GM18867 (cell line): Measurements from ENCODE around the gene ADAMTS14.
"Not testable (repeated sequence)": the region's sequence is repeated elsewhere in the genome, so short reads cannot be mapped to it uniquely, and the experiment has no call there.

Experiments used
- ATAC-seq: cut with Tn5 transposase; IDR thresholded peaks from one replicate; pipeline ENCODE4 v1.9.1; 2021; ENCODE audit warnings: mild to moderate bottlenecking, moderate library complexity; ENCODE audit not compliant: unreplicated experiment

Gene ADAMTS14, protein sequence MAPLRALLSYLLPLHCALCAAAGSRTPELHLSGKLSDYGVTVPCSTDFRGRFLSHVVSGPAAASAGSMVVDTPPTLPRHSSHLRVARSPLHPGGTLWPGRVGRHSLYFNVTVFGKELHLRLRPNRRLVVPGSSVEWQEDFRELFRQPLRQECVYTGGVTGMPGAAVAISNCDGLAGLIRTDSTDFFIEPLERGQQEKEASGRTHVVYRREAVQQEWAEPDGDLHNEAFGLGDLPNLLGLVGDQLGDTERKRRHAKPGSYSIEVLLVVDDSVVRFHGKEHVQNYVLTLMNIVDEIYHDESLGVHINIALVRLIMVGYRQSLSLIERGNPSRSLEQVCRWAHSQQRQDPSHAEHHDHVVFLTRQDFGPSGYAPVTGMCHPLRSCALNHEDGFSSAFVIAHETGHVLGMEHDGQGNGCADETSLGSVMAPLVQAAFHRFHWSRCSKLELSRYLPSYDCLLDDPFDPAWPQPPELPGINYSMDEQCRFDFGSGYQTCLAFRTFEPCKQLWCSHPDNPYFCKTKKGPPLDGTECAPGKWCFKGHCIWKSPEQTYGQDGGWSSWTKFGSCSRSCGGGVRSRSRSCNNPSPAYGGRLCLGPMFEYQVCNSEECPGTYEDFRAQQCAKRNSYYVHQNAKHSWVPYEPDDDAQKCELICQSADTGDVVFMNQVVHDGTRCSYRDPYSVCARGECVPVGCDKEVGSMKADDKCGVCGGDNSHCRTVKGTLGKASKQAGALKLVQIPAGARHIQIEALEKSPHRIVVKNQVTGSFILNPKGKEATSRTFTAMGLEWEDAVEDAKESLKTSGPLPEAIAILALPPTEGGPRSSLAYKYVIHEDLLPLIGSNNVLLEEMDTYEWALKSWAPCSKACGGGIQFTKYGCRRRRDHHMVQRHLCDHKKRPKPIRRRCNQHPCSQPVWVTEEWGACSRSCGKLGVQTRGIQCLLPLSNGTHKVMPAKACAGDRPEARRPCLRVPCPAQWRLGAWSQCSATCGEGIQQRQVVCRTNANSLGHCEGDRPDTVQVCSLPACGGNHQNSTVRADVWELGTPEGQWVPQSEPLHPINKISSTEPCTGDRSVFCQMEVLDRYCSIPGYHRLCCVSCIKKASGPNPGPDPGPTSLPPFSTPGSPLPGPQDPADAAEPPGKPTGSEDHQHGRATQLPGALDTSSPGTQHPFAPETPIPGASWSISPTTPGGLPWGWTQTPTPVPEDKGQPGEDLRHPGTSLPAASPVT

DNA sequence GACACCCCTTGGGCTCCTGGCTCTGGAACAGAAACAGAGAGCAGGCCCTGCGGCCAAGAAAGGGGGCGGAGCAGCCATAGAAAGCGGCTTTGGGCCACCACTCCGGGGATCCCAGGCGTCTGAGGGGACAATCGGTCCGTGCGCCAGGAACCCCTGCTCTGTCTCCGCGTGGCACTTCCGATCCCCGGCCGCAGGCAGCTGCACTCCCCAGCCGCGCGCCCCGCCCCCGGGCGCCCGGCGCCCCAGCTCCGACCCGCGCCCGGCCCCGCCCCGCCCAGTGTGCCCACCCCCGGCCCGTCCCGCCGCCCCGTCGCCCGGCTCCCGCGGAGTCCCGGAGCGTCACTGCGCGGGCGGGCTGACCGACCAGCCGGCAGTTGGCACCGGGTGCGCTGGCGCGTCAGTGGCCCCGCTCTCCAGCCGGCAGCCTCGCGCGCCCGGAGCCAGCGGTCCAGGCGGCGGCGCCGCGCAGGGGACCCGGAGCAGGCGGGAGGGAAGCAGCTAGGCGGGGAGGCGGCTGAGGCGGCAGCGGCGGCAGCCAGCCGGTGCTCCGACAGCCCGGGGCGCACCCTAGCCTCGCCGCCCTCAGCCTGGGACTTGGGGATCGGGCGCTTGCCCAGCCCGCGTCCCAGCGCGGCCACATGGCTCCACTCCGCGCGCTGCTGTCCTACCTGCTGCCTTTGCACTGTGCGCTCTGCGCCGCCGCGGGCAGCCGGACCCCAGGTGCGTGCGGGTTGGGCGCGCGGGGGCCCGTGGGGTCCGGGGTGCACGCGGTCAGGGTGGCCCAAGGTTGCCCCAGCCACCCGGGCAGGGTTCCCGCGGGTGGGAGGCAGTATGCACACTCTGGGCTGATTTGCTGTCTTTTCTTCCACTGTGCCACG, at the start of gene ADAMTS14:
TSS of gene ADAMTS14 (plus strand) at position 342 of the 878 bp plus-strand sequence. CDS start at position 639, 297 bp downstream.
- no peak for ATAC-seq

DNA sequence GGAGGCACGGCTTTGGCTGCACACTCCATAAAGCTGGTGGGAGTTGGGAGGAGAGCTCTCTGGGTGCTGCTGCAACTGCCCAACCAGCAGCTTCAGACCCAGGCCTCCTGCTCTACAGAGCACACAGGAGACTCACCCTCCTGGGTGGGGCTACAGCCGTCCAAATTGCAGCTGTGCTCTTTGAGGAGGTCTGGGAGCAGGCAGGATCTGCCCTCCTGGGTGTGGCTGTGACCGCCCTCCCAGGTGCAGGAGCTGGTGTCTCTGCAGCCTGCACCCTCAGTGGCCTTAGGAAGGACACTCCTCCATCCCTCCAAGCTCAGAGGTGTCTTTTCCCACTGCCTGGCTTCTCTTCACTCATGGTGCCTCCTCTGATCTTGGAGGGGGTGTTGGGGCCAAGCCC, 49.8 kb upstream of the ADAMTS14 start:
- ATAC-seq = no peak

DNA sequence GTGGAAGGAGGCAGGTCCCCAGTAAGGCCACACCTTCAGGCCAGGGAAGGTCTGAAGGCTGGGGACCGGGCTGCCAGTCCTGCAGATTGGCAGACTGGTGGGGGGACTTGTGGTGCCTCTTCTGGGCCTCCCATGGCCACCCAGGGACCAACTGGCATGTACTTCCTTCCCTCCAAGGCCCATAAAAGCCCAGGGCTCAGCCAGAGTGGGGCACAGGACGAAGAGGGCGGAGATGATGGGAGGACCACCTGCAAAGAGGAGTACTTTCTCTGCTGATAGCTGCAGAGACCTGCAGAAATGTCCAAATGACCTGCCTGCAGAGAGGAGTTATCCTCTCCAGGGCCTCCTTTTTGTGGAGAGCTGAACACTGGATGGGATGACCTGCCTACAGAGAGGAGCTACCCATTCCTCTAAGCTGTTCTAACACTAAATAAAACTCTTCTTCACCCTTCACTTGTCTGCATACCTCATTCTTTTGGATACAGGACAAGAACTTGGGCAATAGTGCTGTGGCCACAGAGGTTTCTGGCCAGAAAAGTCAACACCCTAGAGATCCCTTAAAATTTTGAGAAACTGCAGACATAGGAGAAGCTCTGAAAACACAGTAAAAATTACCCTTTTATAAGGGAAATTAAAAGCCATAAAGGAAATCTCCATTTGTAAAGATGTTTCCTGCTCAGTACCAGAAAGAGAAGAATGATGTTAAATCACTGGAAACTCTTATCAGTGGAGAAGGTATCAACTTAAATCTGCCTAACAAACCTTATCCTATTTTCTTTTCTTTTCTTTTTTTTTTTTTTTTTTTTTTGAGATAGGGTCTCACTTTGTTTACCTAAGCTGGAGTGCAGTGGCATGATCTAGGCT, 49.1 kb upstream of the ADAMTS14 start:
- ATAC-seq = no peak

DNA sequence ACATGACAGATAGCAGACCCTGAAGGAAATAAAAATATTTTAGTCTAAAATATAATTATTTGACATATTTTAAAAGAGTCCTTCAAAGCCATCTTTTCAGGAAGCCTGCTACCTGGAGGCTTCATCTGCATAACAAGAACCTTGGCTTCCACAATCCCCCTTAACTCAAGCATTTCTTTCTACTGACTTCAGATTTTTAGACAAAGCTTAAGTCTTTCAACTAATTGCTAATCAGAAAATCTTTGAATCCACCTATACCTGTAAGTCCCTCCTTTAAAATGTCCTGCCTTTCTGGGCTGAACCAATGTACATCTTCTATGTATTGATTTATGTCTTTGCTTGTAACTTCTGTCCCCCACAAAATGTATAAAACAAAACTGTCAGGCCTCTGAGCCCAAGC, 46.2 kb upstream of the ADAMTS14 start:
- no peak for ATAC-seq

DNA sequence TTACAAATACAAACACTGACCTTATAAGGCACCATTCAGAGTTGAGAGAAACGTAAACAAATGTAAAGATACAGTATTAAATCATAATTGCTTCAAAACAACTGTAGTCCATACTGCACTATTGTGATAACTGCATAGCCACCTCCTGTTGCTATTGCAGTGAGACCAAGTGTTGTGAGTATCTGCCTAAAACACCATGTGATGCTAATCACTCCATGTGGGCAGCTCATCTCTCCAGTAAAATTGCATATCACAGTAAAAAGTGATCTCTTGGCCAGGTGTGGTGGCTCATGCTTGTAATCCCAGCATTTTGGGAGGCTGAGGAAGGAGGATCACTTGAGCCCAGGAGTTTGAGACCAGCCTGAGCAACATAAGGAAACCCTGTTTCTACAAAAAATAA, 43.0 kb upstream of the ADAMTS14 start:
- no peak for ATAC-seq

GRCh38 chr10:70631735-70632134, 40.6 kb upstream of the ADAMTS14 start:
- not testable (repeated sequence) for ATAC-seq

GRCh38 chr10:70634011-70634410, 38.3 kb upstream of the ADAMTS14 start:
- no peak for ATAC-seq

GRCh38 chr10:70634515-70634914, 37.8 kb upstream of the ADAMTS14 start:
- not testable (repeated sequence) for ATAC-seq

DNA sequence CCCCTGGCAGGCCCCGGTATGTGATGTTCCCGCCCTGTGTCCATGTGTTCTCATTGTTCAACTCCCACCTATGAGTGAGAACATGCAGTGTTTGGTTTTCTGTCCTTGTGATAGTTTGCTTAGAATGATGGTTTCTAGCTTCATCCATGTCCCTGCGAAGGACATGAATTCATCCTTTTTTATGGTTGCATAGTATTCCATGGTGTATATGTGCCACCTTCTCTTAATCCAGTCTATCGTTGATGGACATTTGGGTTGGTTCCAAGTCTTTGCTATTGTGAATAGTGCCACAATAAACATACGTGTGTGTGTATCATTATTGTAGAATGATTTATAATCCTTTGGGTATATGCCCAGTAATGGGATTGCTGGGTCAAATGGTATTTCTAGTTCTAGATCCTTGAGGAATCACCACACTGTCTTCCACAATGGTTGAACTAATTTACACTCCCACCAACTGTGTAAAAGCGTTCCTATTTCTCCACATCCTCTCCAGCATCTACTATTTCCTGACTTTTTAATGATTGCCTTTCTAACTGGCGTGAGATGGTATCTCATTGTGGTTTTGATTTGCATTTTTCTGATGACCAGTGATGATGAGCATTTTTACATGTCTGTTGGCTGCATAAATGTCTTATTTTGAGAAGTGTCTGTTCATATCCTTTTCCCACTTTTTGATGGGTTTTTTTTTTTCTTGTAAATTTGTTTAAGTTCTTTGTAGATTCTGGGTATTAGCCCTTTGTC, 32.5 kb upstream of the ADAMTS14 start:
- ATAC-seq = not testable (repeated sequence)

DNA sequence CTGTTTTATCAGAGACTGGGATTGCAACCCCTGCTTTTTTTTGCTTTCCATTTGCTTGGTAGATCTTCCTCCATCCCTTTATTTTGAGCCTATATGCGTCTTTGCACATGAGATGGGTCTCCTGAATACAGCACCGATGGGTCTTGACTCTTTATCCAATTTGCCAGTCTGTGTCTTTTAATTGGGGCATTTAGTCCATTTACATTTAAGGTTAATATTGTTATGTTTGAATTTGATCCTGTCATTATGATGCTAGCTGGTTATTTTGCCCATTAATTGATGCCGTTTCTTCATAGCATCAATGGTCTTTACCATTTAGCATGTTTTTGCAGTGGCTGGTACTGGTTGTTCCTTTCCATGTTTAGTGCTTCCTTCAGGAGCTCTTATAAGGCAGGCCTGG, 29.0 kb upstream of the ADAMTS14 start:
- ATAC-seq = not testable (repeated sequence)

DNA sequence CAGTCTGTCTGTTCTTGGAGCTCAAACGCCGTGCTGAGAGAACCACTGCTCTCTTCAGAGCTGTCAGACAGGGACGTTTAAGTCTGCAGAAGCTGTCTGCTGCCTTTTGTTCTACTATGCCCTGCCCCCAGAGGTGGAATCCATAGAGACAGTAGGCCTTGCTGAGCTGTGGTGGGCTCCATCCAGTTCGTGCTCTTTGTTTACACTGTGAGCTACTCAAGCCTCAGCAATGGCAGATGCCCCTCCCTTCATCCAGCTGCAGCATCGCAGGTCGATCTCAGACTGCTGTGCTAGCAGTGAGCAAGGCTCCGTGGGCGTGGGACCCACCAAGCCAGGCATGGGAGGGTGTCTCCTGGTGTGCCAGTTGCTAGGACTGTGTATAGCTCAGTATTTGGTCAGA, 27.3 kb upstream of the ADAMTS14 start:
- not testable (repeated sequence) for ATAC-seq

DNA sequence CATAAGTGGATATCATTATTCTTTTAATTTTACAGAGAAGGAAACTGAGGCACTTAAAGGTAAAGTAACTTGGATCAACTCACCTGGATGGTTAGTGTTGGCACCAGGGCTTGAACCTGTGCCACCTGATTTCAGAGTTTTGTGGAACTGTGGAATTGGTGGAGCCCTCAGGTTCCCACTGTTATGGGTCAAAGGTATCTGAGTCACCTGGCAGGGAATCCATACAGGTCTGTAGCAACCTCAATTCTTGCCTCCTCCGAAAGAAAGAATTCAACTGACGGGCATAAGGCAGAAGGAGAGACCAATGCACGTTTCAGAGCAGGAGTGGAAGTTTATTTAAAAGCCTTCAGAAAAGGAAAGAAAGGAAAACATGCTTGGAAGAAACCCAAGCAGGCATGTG, 25.2 kb upstream of the ADAMTS14 start:
- ATAC-seq = no peak

GRCh38 chr10:70648427-70648826, 23.9 kb upstream of the ADAMTS14 start:
- ATAC-seq = no peak

GRCh38 chr10:70649526-70649925, 22.8 kb upstream of the ADAMTS14 start:
- no peak for ATAC-seq

GRCh38 chr10:70650104-70650503, 22.2 kb upstream of the ADAMTS14 start:
- no peak for ATAC-seq

GRCh38 chr10:70650718-70651117, 21.6 kb upstream of the ADAMTS14 start:
- ATAC-seq = no peak

DNA sequence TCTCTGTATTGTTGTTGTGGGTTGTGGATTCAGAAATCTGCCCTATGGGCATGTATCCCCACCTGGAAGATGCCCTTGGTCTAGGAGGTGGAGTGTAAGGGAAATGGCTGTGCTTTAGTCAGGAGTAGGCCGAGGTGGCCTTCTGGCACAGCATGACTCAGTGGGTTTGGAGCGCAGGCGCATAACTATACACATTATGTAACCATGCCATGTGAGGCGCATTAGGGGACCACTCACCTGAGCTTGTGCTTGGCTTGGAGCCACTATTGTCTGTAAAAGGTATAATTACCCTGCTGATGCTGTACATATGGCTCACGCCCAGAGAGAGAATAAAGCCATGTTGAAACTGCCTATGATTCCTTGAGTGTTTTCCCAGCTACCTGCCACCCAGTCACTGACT, 20.6 kb upstream of the ADAMTS14 start:
- ATAC-seq = no peak
